Stimulated activated naive CD8-positive, alpha-beta T cell treated with anti-CD3 and anti-CD28 coated beads, Interleukin-15, Interleukin-2, amounts not matched to agents 100 ng/mL and 50 ng/mL, for 24 hours (primary cell): ENCODE measurements around the gene CLTRN.
A peak's percentile ranks its signal among the peaks of the same experiment; 100 is the strongest.
"Not testable (repeated sequence)": the region's sequence is repeated elsewhere in the genome, so short reads cannot be mapped to it uniquely, and the experiment has no call there.

ENCODE experiments used
- H3K27ac Mint-ChIP-seq: one replicate; pipeline ENCODE4 v1.8.0; 2021; ENCODE audit warnings: mild to moderate bottlenecking, mixed read lengths
- H3K27me3 Mint-ChIP-seq: one replicate; pipeline ENCODE4 v1.8.0; 2021; ENCODE audit warnings: mixed read lengths
- H3K36me3 Mint-ChIP-seq: one replicate; pipeline ENCODE4 v1.8.0; 2021; ENCODE audit warnings: low read depth, mixed read lengths
- H3K4me1 Mint-ChIP-seq: one replicate; pipeline ENCODE4 v1.8.0; 2021; ENCODE audit warnings: low read depth, mixed read lengths
- H3K4me3 Mint-ChIP-seq: one replicate; pipeline ENCODE4 v1.8.0; 2021; ENCODE audit warnings: mild to moderate bottlenecking, mixed read lengths
- H3K9me3 Mint-ChIP-seq: one replicate; pipeline ENCODE4 v1.8.0; 2021; ENCODE audit warnings: mixed read lengths

Gene CLTRN

GRCh38 chrX:15674841-15675489 is 10.4 kb upstream of the CLTRN start:
- H3K27me3 Mint-ChIP-seq, result no peaks in the 10 kb centered on the region
- no peak overlapping the region for H3K27ac Mint-ChIP-seq
- no peak overlapping the region for H3K4me3 Mint-ChIP-seq
- H3K36me3 Mint-ChIP-seq, result peaks cover 5% of the 10 kb centered on the region
- H3K4me1 Mint-ChIP-seq, result peaks cover 49% of the 10 kb centered on the region
- H3K9me3 Mint-ChIP-seq, result no peaks in the 10 kb centered on the region

DNA sequence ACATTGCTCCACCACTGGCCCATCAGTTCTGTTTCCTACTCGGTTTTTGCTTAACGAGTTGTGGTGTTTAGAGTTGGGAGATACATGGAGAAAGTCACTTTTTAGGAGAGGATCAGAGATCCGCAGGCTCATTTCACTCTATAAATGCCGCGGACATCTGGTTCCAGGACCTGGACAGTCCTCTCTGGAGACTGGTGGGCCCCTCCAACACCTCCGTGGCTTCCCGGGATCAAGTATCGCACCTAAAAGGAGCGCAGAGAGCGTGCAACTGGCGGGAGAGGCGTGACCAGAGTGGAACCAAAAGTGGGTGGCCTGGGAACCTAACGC is 9.9 kb upstream of the CLTRN start:
- H3K9me3 Mint-ChIP-seq, result no peaks in the 10 kb centered on the region
- no peaks in the 10 kb centered on the region for H3K27me3 Mint-ChIP-seq
- H3K4me3 Mint-ChIP-seq, result no peak overlapping the region
- H3K4me1 Mint-ChIP-seq, result peaks cover 48% of the 10 kb centered on the region
- H3K36me3 Mint-ChIP-seq, result peaks cover 5% of the 10 kb centered on the region
- no peak overlapping the region for H3K27ac Mint-ChIP-seq

GRCh38 chrX:15673970-15674369 is 9.4 kb upstream of the CLTRN start:
- no peak overlapping the region for H3K27ac Mint-ChIP-seq
- H3K9me3 Mint-ChIP-seq, result no peaks in the 10 kb centered on the region
- H3K27me3 Mint-ChIP-seq, result no peaks in the 10 kb centered on the region
- H3K4me3 Mint-ChIP-seq, result no peak overlapping the region
- peaks cover 48% of the 10 kb centered on the region for H3K4me1 Mint-ChIP-seq
- peaks cover 5% of the 10 kb centered on the region for H3K36me3 Mint-ChIP-seq

DNA sequence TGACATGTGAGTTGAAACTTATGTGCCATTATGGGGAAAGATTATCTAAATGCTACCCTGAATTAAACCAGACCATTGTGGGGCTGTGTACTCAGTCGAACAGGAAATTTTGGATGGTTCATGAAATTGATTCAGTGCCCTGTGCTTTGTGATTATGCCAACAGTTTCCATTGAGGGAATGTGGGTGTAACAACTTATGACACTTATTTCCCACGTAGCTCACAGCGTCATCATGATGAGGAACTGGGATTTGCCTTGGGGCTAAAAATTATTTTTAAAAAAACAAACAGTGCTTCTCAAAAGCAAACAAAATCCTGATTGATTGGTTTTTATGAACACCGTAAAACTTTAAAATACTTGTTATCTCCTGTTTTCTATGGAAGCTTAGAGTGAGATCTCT is 8.3 kb upstream of the CLTRN start:
- Mint-ChIP-seq H3K27me3 (no peaks in the 10 kb centered on the region), H3K4me1 (peaks cover 43% of the 10 kb centered on the region), H3K36me3 (peaks cover 1% of the 10 kb centered on the region), H3K9me3 (no peaks in the 10 kb centered on the region), H3K27ac (no peak overlapping the region), H3K4me3 (no peak overlapping the region)

DNA sequence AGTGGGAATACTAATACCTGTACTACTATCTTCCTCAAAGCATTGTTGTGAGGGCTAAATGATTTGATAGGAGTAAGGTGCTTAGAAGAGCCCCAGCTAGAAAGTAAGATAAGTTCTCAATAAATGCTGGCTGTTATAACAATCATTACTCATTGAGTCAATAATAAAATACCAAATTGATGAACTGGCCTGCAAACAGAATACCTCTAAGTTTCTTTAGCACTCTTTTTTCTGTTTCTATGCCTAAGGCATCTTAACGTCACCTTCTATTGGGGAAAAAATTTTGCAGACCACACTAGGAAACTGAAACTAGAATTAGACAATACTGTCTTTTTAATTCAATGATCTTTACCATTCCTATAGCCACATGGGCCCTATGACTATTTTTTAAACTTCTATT is 1.2 kb downstream of the CLTRN start:
- Mint-ChIP-seq H3K27me3 (peaks cover 17% of the 10 kb centered on the region), H3K27ac (no peak overlapping the region), H3K4me3 (no peak overlapping the region), H3K4me1 (no peaks in the 10 kb centered on the region), H3K9me3 (no peaks in the 10 kb centered on the region), H3K36me3 (no peaks in the 10 kb centered on the region)

DNA sequence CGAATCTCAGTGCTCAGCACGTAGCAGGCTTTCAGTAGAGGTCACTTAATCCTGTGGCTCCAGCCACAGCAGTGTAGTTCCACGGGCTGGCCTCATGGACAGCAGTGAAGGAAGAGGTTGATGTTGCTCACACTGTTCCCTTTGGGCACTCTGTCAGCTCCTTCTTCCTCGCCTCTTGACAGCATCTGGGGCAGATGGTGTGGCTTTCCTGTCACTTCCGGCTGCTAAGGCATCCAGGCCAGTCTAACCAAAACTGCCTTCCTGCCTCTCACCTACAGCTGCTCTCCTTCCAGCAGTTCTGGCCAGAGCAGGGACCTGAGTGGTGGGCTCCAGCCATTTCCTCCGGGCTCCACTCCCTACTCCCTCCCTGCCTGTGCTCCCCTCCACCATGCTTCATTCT is 9.8 kb downstream of the CLTRN start:
- H3K4me1 Mint-ChIP-seq, H3K27me3 Mint-ChIP-seq, H3K27ac Mint-ChIP-seq, H3K4me3 Mint-ChIP-seq, H3K36me3 Mint-ChIP-seq, H3K9me3 Mint-ChIP-seq: not testable (repeated sequence)

DNA sequence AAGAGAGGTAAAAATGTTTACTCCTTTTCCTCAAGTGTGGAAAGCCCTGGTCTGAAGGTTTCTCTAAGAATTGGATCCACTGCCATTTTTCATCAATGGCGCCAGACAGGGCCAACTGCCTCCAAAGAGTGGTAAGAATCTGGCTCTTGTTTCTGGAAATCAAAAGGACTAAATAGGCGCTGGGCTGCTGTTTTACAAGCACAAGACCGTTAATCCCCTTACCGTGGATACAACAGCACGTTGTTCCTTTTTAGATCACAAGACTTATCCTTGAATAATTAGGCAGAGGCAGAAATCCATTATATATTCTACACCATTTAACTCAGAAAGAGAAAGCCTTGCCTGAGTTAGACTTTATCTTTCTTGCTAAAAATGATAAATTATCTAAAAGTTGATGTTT is 10.6 kb downstream of the CLTRN start:
- Mint-ChIP-seq H3K9me3 (no peaks in the 10 kb centered on the region), H3K27ac (no peak overlapping the region), H3K36me3 (no peaks in the 10 kb centered on the region), H3K4me3 (no peak overlapping the region), H3K27me3 (no peaks in the 10 kb centered on the region), H3K4me1 (no peaks in the 10 kb centered on the region)

DNA sequence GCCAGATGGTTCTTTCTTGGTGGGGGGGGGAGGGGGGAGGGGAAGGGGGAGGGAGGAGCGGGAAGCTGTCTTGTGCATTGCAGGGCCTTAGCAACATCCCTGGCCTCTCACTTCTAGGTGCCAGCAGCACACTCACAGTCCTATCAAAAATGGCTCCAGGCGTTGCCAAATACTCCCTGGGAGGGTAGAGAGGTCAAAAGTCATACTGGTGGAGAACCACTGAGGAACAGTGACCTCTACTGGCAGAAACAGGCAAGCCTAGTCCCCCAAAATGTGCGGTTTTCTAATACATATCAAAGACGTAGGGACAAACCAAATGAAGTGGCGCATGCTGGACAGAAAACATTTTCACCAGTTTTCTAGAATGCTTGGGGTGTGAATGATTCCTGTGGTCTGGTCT is 17.1 kb downstream of the CLTRN start:
- not testable (repeated sequence) for H3K27me3 Mint-ChIP-seq, H3K4me1 Mint-ChIP-seq, H3K9me3 Mint-ChIP-seq, H3K27ac Mint-ChIP-seq, H3K4me3 Mint-ChIP-seq, H3K36me3 Mint-ChIP-seq

DNA sequence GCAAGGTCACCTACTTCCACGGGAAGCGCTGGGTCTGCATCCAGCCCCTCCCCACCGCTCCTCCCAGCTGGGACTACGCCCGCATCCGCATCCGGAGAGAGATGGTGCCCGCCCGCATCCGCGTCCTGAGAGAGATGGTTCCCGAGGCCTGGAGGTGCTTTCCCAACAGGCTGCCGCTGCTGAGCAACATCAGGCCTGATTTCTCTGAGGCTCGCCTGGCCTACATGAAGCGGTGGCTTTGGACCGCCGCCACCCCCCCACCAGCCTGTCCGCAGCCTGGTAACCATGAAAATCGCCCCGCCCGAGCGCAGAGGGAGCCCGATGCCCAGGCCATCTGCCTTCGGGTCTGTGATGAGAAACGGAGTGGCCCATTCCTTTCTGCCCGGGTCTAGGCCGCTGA is 18.1 kb downstream of the CLTRN start:
- H3K4me3 Mint-ChIP-seq, result no peak overlapping the region
- no peaks in the 10 kb centered on the region for H3K36me3 Mint-ChIP-seq
- no peak overlapping the region for H3K27ac Mint-ChIP-seq
- no peaks in the 10 kb centered on the region for H3K27me3 Mint-ChIP-seq
- H3K4me1 Mint-ChIP-seq, result peaks cover 7% of the 10 kb centered on the region
- no peaks in the 10 kb centered on the region for H3K9me3 Mint-ChIP-seq

DNA sequence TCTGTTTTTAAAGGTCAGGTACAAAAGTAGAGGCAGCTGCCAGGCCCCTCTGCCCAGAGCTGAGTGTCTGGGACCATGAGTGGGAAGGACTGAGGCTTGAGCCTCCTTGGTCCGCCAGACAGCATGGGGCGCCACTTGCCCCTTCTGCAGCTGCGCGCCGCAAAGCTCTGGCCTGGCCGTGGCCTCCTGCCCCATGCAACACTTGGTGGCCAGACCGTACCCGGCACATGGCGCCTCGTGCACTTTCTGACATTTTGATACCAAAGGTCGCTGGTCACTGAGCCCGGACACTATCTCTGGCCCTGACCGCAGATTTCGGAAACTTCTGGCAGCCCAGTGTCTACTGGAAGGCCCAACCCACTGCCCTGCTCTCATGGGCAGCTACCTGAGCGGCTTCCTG is 18.6 kb downstream of the CLTRN start:
- Mint-ChIP-seq H3K27ac (no peak overlapping the region), H3K4me1 (peaks cover 7% of the 10 kb centered on the region), H3K4me3 (no peak overlapping the region), H3K36me3 (no peaks in the 10 kb centered on the region), H3K9me3 (no peaks in the 10 kb centered on the region), H3K27me3 (no peaks in the 10 kb centered on the region)

- Mint-ChIP-seq H3K36me3 (no peaks in the 10 kb centered on the region), H3K9me3 (no peaks in the 10 kb centered on the region), H3K27ac (no peak overlapping the region), H3K27me3 (no peaks in the 10 kb centered on the region), H3K4me3 (no peak overlapping the region), H3K4me1 (peaks cover 7% of the 10 kb centered on the region)
These were observed 19.3 kb downstream of the CLTRN start for GRCh38 chrX:15645266-15645665.

DNA sequence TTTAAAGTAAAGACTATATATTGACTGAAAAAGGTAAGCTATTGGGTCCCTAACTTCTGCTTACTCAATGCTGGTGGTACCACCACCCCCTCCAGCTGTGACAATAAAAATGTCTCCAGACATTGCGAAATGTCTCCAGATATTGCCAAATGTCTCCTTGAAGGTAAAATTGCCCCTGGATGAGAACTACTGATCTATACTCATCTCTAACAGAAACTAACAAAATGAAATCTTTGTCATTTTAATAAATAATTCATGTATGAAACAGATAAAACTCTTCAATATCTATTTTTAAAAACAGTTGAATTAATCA is 20.1 kb downstream of the CLTRN start:
- no peaks in the 10 kb centered on the region for H3K9me3 Mint-ChIP-seq

GRCh38 chrX:15643786-15644559 is 20.6 kb downstream of the CLTRN start:
- H3K4me1 Mint-ChIP-seq, result peaks cover 7% of the 10 kb centered on the region
- no peaks in the 10 kb centered on the region for H3K27me3 Mint-ChIP-seq
- no peaks in the 10 kb centered on the region for H3K36me3 Mint-ChIP-seq
- H3K27ac Mint-ChIP-seq, result no peak overlapping the region
- H3K4me3 Mint-ChIP-seq, result peak overlapping the region; percentile 20
- no peaks in the 10 kb centered on the region for H3K9me3 Mint-ChIP-seq

More for the DNA sequence above, 20.1 kb downstream of the CLTRN start:
- Mint-ChIP-seq H3K4me3 (no peak overlapping the region), H3K27me3 (no peaks in the 10 kb centered on the region), H3K4me1 (peaks cover 7% of the 10 kb centered on the region), H3K27ac (no peak overlapping the region), H3K36me3 (no peaks in the 10 kb centered on the region)

- Mint-ChIP-seq H3K9me3 (no peaks in the 10 kb centered on the region), H3K27me3 (peaks cover 4% of the 10 kb centered on the region), H3K4me3 (no peak overlapping the region), H3K4me1 (no peaks in the 10 kb centered on the region), H3K27ac (no peak overlapping the region), H3K36me3 (no peaks in the 10 kb centered on the region)
These were observed 33.0 kb downstream of the CLTRN start for GRCh38 chrX:15631637-15632036.

- Mint-ChIP-seq H3K27me3 (peaks cover 3% of the 10 kb centered on the region), H3K9me3 (no peaks in the 10 kb centered on the region), H3K4me3 (no peak overlapping the region), H3K4me1 (no peaks in the 10 kb centered on the region), H3K36me3 (no peaks in the 10 kb centered on the region), H3K27ac (no peak overlapping the region)
These were observed 41.6 kb downstream of the CLTRN start for GRCh38 chrX:15623054-15623453.

DNA sequence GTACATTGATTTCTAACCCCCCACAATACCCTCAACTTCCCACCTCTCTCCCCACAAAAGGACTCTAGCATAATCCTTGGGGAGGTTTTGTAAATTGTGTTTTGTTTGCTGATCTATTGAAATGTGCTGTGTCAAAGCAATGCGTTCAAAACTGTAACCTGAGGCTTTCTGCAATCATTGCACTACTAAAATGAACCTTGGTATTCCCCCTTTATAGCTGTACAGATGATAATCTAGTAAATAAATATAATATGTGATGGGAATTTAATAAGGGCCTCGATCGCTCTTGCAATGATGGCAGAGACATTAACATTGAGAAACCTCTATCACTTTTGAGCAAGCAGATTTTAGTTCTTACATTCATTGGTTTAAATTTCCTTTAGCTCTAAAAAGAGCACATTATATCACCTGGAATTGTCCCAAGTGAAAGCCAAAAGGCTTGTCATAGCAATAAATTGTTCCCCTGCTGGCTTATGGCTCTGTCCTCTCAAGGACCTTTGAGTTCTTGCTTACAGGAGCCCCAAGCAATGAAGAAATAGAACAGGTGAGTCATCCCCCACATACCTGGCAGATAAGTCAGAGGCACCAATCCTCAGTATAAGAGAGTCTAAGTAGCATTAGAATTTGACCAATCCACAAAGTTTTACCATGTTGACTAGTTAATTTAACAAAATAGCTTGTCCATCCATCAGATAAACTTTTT is 45.4 kb downstream of the CLTRN start:
- H3K4me3 Mint-ChIP-seq, result no peak overlapping the region
- H3K36me3 Mint-ChIP-seq, result no peaks in the 10 kb centered on the region
- H3K27me3 Mint-ChIP-seq, result peaks cover 3% of the 10 kb centered on the region
- H3K4me1 Mint-ChIP-seq, result no peaks in the 10 kb centered on the region
- H3K27ac Mint-ChIP-seq, result no peak overlapping the region
- H3K9me3 Mint-ChIP-seq, result no peaks in the 10 kb centered on the region
